NCI-H226 (cell line): ENCODE results near the gene NUDT3.
"Not testable (repeated sequence)": the region's sequence is repeated elsewhere in the genome, so short reads cannot be mapped to it uniquely, and the experiment has no call there.

Source experiments
- DNase-seq: peaks from one replicate; pipeline ENCODE4 v3.0.0-alpha.2; 2015

NUDT3 gene

DNA sequence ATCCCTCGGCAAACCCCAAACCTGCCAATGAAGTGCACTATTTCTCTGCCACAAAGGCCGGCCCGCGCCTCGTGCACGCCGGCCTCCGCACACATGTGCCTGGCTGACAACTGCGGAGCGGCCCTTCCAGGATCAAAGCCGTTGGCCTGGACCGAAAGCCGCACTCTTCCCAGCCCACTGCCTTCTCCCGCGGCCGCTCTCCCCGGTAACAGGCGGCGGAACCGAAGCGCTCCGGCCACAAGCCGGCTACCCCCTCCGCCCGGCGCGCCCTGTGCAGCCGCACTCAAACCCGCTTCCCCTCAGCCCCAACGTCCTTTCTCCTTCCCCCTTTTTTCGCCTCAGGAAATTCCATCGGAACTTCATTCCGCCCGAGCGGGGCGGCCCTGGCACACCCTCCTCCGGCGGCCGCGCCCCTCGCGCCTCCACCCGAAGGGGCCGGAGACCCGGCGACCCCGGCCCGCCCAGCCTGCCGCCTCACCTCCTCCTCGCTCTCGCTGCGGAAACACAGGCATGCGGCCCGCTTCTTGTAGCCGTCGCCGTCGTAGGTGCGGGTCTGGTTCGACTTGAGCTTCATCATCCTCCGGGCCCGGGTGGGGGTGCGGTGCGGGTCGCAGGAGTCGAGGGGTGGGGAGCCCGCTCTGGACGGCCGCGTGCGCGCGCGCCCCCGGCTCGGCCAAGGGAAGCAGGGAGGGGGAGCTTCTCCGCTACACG lies 528 bp downstream of the NUDT3 start:
- peak; percentile 33 for DNase-seq

GRCh38 chr6:34391473-34391785 lies 1.0 kb downstream of the NUDT3 start:
- DNase-seq: no peak

- DNase-seq: peak; percentile 24
Measured at GRCh38 chr6:34390531-34391472, 1.7 kb downstream of the NUDT3 start.

GRCh38 chr6:34389034-34389433 lies 3.4 kb downstream of the NUDT3 start:
- DNase-seq: no peak

- no peak for DNase-seq
Measured at GRCh38 chr6:34388421-34388820, 4.0 kb downstream of the NUDT3 start.

GRCh38 chr6:34386316-34387137 lies 5.9 kb downstream of the NUDT3 start:
- DNase-seq: peak; percentile 36

GRCh38 chr6:34385793-34386195 lies 6.7 kb downstream of the NUDT3 start:
- no peak for DNase-seq

DNA sequence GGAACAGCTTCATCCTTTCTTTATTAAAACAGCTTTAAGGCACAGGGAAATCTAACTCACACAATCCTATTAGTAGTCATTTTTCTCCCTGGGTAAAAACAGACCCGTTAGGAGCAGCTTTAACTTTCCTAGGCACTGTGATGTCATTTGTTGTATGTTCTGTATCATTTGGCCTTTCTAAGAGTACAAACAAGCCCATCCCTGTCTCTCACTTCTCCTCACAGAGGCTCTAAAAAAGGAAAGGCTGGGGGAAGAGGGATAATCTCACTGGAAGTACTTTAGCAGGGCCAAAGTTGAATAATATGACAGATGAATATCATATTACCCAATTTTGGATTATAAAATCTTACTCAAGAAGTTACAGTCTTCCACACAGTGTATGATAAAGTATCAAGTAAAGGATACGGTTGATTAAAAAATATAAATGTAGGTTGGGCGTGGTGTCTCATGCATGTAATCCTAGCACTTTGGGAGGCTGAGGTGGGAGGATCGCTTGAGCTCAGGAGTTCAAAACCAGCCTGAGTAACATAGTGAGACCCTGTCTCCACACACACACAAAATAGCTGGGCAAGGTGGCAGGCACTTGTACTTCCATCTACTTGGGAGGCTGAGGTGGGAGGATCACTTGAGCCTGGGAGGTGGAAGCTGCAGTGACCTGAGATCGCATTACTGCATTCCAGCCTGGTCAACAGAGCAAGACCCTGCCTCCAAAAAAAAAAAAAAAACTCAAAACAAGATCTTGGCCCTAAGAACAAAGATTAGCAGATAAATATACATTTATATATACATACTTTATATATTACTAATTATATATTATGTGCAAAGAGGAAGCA lies 7.9 kb downstream of the NUDT3 start:
- DNase-seq: no peak

- DNase-seq: no peak
Measured at GRCh38 chr6:34383656-34384320, 8.7 kb downstream of the NUDT3 start.

DNA sequence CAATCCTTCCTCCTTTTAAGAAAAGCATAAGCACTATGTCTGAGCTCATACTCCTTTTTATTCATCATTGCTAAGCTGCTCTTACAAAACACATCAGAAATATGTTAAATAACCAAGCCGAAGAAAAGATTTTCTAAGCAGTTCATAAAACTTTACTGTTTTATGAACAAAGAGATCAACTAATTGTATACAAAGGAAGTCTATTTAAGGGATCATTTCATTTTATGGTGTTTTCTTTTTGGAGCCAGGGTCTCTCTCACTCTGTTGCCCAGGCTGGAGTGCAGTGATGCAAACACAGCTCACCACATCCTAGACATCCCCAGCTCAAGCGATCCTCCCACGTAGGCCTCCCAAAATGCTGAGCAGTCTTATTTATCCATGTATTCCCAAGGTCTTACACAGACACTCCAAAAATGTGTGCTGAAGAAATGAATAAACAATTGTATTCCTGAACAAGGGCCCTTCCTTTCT lies 9.3 kb downstream of the NUDT3 start:
- DNase-seq: peak; percentile 72

DNA sequence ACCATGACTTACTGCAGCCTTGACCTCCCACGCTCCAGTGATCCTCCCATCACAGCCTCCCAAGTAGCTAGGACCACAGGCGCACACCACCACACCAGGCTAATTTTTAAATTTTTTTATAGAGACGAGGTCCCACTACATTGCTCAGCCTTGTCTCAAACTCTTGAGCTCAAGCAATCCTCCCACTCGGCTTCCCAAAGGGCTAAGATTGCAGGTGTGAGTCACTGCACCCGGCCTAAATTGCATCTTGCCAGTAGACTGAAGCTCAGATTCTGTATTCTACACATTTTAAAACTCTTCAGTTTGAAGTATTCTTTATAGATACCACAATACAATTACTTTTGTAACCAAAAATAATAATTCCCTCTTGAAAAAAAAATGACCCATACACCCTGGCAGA lies 11.4 kb downstream of the NUDT3 start:
- peak; percentile 68 for DNase-seq

- DNase-seq: no peak
Measured at GRCh38 chr6:34378470-34378869, 14.0 kb downstream of the NUDT3 start.

- no peak for DNase-seq
Measured at GRCh38 chr6:34377984-34378383, 14.5 kb downstream of the NUDT3 start.

DNA sequence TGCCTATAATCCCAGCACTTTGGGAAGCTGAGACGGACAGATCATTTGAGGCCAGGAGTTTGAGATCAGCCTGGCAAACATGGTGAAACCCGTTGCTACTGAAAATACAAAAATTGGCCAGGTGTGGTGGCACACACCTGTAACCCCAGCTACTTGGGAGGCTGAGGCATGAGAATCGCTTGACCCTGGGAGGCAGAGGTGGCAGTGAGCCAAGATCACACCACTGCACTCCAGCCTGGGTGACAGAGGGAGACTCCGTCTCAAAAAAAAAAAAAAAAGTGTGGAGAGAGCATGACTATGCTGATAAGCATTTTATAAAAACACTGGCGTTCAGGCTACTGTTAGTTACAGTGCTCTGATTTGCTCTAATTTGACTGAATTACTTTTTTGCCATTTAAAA lies 14.9 kb downstream of the NUDT3 start:
- DNase-seq: not testable (repeated sequence)

GRCh38 chr6:34375833-34376232 lies 16.6 kb downstream of the NUDT3 start:
- no peak for DNase-seq

GRCh38 chr6:34374508-34374907 lies 18.0 kb downstream of the NUDT3 start:
- no peak for DNase-seq

GRCh38 chr6:34374069-34374468 lies 18.4 kb downstream of the NUDT3 start:
- DNase-seq: no peak

DNA sequence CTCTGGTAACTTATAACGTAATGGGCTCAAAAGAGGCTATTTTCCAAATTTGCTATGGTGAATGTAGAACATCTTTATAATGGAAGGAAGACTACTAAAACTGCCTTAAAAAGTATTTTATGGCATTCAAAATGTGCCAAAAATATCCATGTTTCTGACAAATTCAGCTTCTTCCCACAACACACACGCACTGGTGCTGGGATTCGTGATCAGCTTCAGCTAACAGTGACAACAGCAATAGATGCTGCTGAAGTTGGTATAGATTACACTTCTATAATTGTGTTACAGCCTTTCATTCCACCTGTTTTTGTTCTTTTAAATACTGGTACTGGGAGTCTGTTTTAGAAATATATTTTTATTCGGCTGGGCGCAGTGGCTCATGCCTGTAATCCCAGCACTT lies 19.0 kb downstream of the NUDT3 start:
- no peak for DNase-seq

GRCh38 chr6:34371865-34372264 lies 20.6 kb downstream of the NUDT3 start:
- DNase-seq: not testable (repeated sequence)

DNA sequence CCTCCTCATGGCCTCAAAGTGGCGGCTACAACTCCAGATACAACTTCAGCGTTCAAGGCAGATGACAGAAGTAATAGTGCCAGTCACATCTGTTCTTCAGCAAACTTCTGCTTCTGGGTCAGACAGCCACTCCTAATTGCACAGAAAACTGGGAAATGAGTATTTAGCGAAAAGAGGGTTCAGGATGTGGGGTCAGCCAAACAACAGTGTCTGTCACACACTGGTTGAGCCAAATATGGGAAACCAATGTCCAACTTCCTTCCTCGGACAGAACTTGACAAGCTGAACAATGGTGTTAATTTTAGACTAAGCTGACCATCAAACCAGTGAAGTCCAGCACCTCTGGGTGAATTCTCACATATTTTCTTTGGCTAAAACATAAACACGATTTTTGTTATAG lies 22.1 kb downstream of the NUDT3 start:
- no peak for DNase-seq

- no peak for DNase-seq
Measured at GRCh38 chr6:34369385-34369784, 23.1 kb downstream of the NUDT3 start.

GRCh38 chr6:34366639-34366921 lies 25.9 kb downstream of the NUDT3 start:
- DNase-seq: no peak
